GM19328 (cell line): ENCODE results near the gene ATP6V0D1.

Source experiments
- ATAC-seq: cut with Tn5 transposase; IDR thresholded peaks from one replicate; pipeline ENCODE4 v1.9.1; 2021; ENCODE audit warnings: mild to moderate bottlenecking, moderate library complexity; ENCODE audit not compliant: unreplicated experiment

The ATP6V0D1 gene

DNA sequence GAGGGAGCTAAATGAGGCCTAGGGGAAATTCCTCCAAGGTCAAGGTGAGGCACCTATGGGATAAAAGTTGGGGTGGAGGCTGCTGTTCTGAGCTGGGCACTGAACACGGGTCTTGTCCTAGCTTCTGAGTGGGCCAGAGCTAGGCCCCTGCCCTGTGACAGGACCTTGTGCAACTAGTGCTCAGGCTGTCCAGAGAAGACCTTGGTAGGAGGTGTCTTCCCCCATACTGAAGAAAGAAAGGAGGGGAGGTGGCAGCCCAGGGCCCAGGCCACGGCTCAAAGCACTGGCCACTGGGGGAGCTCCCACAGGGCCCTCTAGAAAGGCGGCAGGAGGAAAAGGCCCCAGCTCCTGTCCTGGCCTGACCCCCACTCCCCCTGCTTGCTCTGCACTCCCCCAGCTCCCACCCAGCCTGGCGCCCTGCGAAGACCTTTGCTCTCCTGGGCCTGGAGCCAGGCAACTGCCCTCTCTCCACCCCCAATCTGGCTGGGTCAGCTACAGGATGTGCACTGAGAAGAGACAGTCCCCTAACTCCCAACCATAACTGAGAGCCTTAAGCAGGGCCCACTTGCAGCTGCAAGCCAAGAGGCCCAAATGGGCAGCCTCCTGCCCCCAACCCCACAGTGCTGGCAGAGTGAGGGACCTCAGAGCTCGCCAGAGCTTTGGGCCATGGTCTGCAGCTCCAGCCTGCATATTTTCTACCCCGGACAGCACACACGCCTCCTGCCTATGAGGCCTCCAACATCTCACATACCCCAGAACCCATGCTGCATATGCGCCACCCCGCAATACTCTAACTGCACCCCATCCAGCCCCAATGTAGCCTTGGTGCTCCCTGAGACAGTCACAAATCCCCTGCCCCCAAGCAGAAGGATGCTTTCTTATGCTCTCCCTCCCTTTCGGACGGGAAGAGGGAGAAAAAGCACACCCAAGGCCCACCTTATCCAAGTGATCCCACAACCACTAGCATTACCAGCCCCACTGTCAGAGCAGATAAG, 34.7 kb downstream of the ATP6V0D1 start:
- no peak for ATAC-seq

DNA sequence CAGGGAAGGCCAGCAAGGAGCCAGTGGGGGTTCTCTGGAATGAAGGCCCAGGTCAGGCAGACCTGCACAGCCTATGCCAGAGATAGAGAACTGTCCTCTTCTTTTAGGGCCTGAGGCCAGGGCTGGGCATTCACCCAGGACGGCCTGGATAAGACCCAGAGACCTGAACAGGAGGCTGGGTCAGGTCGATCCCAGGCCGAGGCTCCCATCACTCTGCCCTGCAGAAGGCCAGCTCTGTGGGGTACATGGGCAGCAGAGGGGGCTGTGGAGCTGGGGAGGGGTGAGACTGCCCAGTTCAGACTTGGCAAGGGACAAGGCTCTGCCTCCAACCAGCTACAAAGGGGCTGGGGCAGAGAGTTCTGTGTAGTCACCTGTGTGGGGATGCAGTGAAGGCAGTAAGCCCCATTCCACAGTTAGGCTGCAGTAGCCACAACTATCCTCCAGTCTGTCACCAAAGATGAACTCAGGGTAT, 35.5 kb downstream of the ATP6V0D1 start:
- no peak for ATAC-seq

DNA sequence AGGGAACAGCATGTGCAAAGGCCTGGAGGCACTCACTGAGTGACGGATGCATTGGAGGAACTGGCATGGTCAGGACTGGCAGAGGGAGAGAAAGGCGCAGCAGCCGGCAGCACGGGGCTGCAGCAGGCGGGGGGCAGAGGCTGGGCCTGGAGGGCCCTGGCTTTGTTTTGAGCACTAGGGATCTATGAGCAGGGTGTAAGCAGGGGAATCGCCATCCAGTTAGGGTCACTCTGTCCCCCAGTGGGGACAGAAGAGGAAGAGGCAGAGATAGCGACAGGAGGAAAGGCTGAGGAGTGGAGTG, 35.9 kb downstream of the ATP6V0D1 start:
- ATAC-seq: no peak

DNA sequence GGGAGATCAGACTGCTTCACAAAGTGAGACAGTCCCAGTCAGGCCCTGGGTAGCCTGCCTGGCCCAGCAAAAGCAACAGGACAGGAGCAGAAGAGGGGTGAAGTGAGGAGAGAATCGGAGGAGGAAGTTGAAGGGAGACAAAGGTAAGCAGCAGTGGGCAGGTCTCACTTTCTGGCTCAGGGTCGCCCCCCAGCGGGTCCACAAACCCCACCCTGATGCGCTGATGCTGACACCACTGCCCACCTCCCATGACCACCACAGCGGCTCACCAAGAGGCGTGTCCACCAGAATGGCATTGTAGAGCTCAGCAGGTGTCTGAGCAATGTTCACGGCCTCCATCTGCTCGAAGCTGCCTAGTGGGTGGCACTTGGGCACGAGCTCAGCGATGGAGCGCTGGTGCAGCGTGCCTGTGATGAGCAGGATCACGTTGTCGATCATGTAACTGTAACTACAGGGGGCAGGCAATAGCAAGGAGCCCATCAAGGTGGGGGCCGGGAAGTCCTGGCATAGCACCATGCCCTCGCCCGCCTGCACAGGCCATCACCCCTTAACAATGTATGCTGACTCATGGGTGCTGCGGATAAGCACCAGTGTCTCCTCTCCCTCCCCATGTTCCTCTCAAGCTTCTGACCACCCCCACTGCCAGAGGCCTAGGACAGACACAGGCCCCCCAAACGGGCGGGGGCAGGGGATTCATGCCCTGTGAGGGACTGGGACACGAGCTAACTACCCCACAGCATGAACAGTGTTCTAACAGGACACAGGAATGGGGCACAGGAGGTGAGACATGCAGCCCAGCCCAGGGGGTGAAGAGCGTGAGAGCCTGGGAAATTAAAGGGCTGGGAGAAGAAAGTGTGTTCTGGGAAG, 36.5 kb downstream of the ATP6V0D1 start:
- no peak for ATAC-seq

DNA sequence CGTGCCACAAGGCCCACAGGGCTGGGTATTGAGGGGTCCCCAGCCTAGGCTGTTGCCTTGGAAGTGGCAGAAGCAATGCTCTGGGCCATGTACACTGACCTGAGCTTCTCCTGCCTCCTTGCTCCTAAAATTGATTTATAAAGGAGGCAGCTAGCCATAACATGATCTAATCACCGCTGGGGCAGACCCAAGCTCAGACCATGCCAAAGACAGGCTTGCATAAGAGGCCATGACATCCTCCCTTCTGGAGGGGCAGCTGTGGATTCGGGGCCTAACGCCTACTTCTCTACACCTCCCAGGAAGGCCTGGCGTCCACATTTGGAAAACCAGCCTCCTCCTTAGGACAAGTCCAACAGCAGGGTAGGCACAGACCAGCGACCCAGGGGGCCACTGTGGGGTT, 37.7 kb downstream of the ATP6V0D1 start:
- no peak for ATAC-seq

DNA sequence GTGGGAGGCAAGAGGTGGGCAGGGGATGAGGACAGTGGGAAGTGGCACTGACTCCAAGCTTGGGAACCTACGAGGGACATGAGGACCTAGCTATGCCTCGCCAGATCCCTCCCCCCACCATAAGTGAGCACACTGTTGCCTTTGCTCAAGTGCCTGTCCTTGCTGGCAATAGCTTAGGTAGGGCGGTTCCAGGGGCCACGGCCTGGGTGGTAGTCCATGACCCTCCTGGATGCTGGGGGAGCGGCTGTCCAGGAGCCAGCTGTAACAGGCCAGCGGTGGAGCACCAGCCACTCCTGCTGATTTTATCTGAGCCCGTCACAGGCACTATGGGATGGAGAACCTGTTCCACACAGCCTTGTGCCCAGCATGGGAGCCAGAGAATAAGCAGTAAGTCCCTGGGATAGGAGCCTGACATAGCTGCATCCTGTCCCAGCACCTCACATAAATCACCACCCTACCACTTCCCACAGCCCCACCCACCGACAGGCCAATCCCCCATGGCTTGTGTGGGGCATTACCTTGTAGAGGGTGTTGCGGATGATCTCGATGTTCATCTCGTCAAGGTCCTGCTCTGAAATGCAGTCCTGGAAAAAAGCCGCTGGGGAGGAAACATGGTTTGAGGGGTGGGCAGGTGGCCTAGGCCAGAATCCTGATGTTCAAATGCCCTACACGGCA, 38.2 kb downstream of the ATP6V0D1 start:
- no peak for ATAC-seq

DNA sequence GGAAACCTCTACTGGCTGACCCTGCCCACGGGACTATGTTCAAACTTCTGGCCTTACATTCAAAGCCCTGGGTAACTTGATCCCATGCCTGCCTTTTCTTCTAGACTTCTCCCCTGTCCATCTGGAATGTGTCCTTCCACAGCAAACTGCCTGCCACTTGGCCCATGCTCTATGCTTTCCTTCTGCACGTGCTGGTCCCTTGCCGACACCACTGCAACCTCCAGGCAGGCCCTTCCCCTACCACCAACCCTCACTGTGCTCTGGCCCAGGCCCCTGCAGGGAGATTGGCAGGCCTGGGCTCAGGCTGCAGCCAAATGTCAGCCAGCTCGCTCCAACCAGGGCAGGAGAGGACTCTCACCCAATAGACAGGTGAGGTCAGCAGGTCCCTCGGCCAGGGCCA, 39.0 kb downstream of the ATP6V0D1 start:
- ATAC-seq: no peak

DNA sequence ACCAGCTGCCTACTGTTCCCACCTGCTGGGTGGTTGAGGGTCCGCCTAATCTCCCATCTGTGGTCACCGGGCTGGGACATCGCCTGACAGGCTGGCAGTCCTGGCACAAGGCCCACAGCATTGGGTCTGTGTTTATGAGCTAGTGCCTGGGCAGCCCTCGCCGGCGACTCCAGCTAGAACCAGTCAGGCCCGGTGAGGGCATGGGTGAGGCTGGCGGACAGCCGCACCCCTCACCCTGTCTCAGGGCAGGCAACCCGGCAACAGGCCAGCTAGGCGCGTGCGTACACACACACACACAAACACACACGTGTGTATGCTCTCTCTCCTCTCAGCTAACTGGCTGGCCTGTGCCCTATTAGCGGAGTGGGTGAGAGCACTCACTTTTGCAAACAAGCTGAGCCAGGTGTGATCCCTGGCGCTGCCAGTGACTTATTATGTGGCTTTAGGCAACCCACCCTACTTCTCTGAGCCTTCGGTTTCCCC, 39.6 kb downstream of the ATP6V0D1 start:
- no peak for ATAC-seq

DNA sequence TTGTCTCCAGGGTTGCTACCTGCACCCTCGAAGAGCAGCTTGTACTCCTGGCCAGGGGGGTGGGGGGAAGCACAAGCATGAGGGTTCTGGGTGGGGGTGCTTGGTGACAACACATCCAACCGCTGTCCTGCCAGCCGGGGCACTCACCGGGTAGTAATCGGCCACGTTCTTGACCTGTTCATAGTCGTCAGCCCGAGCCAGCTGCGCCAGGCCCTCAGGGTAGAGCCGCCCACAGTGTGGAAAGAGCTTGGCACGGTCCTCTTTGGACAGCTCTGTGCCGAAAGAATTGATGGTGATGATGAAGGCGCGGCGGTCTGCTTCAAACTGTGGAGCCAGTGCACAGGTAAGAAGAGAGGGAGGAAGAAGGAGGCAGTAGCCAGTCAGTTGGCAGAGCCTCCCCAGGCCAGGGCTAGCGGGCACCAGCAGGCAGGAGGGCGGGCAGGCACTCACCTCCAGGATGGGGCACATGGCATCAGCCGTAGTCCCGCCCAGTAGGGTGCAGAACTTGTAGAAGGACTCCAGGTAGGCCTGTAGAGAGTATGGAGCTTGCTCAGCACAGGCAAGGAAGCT, 42.0 kb downstream of the ATP6V0D1 start:
- no peak for ATAC-seq

DNA sequence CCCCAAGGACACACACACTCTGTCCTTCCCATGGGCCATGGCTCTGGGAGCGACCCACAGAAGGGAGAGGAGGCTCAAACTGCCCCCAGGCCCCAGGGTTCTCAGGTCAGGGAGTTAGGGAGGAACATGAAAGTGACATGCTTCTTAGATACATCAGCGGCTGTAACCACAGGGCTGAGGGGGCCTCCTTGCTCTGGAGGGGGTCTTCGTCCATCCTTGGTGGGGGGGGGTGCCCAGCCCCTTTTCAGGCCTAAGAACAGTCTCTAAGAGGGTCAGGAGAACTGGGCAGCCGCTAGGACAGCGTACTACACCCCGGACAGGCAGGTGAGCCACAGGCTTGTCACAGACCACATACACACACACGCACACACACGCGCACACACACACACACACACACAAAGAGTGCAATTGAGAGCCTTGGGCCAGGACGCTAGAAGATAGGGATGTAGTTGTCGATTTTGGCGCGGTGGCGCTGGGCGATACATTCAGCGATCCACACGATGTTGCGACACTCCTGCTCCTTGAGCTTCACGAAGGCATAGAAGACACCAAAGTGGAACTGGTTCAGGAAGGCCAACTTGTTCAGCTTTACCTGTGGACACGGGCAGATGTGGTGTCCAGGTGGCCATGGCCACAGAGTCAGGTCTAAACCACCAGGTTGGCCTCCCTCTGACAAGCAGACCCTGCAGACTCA, 42.7 kb downstream of the ATP6V0D1 start:
- no peak for ATAC-seq

DNA sequence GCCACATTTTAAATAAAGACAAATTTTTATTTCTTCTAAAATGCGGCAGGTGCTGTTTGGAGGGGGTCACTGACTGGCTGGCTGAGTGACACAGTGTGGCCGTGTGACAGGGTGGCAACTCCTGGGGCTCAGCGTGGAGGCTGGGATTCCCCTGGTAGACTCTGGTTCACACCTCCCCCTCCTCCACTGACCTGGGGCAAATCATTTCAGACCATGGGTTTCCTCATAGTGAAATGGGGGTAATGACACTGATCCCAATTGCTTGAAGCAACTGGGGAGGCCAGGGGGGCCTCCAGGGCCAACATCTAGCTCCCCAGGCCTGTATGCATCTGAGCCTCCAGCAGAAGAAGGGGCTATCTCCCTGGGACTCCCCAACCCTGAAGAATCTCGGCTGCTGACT, 43.4 kb downstream of the ATP6V0D1 start:
- ATAC-seq: no peak

DNA sequence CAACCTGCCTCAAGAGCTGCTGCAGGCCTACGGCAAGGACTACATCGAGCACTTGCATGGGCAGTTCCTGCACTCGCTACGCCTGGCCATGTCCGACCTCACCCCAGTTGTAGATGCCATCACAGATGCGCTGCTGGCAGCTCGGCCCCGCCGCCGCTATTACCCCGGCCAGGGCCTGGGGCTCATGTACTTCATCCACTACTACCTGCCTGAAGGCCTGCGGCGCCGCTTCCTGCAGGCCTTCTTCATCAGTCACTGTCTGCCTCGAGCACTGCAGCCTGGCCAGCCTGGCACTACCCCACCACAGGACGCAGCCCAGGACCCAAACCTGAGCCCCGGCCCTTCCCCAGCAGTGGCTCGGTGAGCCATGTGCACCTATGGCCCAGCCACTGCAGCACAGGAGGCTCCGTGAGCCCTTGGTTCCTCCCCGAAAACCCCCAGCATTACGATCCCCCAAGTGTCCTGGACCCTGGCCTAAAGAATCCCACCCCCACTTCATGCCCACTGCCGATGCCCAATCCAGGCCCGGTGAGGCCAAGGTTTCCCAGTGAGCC, 44.2 kb downstream of the ATP6V0D1 start:
- no peak for ATAC-seq

DNA sequence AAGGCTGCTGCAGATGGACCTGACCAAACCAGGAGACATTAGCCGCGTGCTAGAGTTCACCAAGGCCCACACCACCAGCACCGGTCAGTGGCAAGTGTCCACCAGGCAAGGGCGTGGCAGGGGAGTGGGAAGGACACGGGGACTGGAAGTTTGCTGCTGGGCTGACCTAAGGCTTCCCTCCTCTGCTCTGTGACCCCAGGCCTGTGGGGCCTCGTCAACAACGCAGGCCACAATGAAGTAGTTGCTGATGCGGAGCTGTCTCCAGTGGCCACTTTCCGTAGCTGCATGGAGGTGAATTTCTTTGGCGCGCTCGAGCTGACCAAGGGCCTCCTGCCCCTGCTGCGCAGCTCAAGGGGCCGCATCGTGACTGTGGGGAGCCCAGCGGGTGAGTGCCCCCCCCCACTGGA, 45.2 kb downstream of the ATP6V0D1 start:
- no peak for ATAC-seq

DNA sequence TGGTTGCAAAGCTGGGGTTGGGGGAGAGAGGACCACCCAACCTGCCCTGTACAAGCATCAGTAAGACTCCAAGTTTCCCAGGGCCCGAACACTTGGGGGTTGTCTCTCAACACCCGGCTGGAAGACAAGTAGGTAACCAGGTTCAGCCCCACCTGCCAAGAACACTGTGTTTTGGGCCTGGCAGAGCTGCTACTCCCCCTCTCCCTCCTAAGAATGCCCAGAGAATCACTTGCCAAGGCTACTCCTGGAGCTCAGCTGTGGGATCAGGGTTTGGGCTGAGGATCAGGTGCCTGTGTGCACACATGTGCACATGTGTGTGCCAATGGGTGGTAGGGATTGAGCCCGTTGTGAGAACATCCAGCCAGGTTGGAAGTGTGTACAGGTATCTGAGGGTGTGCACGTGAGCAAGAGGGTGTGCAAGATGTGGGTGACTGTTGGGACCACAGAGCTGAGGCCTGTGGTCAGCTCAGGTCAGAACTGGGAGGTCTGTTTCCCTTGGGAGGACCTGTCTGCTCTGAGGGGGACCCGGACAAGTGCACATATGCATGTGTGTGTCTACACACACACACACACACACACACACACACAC, 47.7 kb downstream of the ATP6V0D1 start:
- no peak for ATAC-seq

DNA sequence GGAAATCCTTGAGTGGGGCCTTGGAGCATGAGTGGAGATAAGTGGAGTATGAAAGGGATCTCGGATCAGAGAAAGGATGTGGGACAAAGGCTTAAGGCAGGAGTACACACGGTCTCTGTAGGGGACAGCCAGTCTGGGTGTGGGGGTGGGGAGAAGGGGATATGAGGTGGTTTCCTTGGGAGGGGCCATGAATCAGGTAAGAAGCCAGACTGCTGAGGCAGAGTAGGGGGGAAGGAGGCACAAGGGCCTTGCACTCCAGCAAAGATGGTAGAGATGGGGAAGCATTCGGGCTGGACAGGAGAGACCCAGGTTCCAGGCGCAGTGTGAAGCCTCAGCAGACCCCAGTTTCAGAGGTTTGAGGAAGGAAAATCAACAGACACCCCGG, 48.5 kb downstream of the ATP6V0D1 start:
- ATAC-seq: no peak

DNA sequence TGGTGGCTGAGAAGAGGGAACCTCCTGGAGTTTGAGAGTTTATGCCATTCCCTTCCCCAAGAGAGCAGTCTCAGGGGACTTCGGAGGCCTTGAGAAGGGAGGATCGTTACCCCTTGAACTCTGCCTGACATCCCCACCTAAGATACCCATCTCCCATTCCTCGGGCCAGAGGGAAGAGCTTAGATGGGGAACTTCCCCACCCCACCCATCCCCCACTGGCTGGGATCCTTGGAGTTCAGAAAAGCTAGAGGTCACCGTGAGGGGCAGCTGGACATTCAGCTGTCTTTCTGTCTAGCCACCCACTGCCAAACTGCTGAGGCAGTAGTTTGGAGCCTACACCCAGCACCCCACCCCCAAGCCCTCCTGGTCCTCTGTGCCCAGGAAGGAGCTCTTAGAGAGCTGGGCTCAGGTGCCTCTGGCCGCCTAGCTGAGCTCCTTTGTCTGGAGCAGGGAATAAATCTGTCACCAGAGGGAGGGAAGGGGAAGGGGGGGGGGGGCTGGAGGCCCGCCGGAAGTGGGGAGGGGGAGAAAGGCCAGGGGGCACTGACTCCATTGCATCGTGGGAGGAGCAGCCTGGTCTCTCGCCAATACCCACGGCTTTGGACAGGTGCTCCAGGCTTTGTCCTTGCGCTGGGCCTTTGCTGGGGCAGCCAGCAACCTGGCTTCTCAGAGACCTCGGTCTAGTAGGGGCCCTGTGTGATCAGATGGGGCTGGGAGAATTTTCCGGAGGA, 49.0 kb downstream of the ATP6V0D1 start:
- ATAC-seq: no peak

DNA sequence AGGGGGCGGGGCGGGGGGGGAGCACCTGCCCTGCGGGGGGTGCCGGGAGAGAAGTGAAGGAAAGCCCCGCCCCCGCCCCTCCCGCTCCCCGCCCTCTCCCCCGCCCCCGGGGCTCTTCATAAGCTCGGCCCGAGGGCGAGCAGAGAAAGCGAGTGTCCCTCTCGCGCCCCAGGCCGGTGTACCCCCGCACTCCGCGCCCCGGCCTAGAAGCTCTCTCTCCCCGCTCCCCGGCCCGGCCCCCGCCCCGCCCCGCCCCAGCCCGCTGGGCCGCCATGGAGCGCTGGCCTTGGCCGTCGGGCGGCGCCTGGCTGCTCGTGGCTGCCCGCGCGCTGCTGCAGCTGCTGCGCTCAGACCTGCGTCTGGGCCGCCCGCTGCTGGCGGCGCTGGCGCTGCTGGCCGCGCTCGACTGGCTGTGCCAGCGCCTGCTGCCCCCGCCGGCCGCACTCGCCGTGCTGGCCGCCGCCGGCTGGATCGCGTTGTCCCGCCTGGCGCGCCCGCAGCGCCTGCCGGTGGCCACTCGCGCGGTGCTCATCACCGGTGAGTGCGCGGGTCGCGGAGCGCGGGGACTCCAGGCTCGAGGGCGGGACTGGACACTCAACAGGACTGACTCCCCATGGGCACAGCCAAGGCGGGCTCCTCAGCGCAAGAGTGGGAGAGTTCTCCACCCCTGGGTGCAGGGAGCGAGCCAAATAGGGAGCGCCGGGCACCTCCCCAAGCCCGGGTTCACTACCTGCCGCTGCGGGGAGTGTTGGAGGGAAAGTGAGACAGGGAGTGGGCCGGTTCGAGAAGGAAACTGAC, 49.8 kb downstream of the ATP6V0D1 start, which contains the start of gene HSD11B2:
Gene HSD11B2, plus strand, starts transcription at position 145 of the 798 bp plus-strand sequence. Its CDS starts 128 bp downstream, at position 273.
- no peak for ATAC-seq

DNA sequence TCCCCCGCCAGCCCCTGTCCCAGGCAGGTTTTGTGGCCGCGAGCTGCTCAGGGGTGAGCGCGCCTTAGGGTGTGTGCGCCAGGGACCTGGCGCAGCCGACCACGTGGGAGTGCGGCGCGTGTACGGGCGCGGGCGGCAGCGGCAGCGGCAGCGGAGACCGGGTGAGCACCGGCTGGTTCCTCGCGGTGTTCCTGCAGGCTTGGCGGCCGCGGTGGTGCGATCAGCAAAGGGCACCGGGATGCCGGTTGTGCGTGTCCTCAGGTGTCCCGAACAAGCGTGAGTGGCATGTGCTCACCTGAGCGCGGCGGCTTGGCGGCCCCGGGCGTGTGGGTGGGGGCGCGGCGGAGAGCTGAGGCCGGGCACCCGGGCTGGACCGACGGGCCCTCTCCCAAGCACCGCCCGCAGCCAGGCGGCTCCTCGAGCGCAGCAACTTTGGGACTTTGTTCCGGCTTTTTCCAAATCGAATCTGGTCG, 50.4 kb downstream of the ATP6V0D1 start:
- ATAC-seq: no peak
